Cardiac atrium fibroblast (primary cell): ENCODE results near the gene GPAT3. TPM values are rescaled to one million over a fixed set of nuclear protein-coding genes. Genes with fewer than 3 reads are reported as not detected.

Source experiments
- total RNA-seq: library from RNA; depleted of rRNA; stranded (reverse); fragments of >200 nt; gene quantifications from 2 replicates; pipeline ENCODE4 v1.2.3, GENCODE V29; 2015

Gene GPAT3
- 0.72 and 1.3 TPM in 2 replicates for total RNA-seq

DNA sequence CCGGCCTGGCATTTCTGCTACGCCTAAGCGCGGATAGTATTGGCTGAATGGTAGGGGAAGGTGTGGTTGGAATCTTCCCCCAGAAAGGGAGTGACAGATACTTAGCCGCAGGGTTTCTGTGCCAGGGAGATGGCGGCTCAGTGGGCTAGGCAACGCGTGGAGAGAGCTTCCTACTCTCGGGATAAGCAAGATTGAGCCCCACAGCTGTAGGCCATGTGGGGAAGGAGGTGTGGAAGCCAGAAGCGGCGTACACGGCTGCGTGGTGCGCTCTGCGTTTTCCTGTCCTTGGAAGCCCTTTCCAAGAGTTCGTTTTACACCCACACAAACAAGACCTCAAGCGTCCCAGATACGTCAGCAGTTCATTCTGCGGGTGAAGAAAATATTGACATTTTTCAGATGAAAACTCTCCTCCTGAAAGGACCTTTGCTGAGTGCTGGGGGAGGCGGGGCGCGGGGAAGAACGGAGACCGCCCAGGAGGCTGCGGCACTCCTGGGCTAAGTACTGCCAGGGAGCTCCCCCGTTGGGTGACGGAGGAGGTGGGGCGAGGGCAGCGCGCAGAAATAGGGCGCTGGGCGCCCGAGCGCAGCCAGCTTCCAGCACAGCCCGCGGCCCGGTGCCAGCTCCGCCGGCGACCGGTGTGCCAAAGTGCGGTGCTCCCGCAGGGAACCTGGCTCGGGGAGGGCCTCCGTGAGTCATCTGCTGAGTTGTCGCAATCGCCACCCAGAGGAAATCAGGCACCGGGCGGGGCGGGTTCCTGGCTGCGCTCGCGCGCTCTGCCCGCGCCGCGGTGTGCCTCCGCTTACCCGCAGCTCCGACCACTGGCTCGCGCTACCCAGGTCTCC, at the start of gene GPAT3:
TSS of gene GPAT3 (plus strand) at position 589 of the 842 bp plus-strand sequence. CDS start 515 bp downstream, outside the sequence.

Other genes starting within 250 kb of the GPAT3 start
- 13.1 and 15.2 TPM in 2 replicates for gene HPSE, start 201.3 kb upstream of the GPAT3 start, total RNA-seq
- gene HELQ, start 80.3 kb upstream of the GPAT3 start, total RNA-seq = 6.3 and 10.5 TPM in 2 replicates
- 14.7 and 18.4 TPM in 2 replicates for gene MRPS18C, start 80.0 kb upstream of the GPAT3 start, total RNA-seq
- 9.9 and 11.0 TPM in 2 replicates for gene ABRAXAS1, start 51.0 kb upstream of the GPAT3 start, total RNA-seq